H9 (cell line): ENCODE results near the gene MRPL53. TPM values are rescaled to one million over a fixed set of nuclear protein-coding genes. Genes with fewer than 3 reads are reported as not detected.

Source experiments
- DNase-seq: peaks from one replicate; pipeline ENCODE4 v3.0.0-alpha.2; 2017
- H2AFZ ChIP-seq: one replicate; pipeline ENCODE4 v1.6.1; 2013; ENCODE audit warnings: mild to moderate bottlenecking, low read length, control low read depth, moderate library complexity
- H2AK5ac ChIP-seq: 2 replicates; pipeline ENCODE4 v1.6.1; 2013; ENCODE audit warnings: low read length, control low read depth, mixed read lengths; ENCODE audit not compliant: insufficient read length
- H2BK120ac ChIP-seq: one replicate; pipeline ENCODE4 v1.6.1; 2013; ENCODE audit warnings: low read depth, mild to moderate bottlenecking, low read length, control low read depth, inconsistent platforms; ENCODE audit not compliant: poor library complexity, severe bottlenecking
- H2BK12ac ChIP-seq: 2 replicates; pipeline ENCODE4 v1.6.1; 2013; ENCODE audit warnings: low read length, control low read depth, mixed read lengths, low read depth; ENCODE audit not compliant: insufficient read length
- H2BK15ac ChIP-seq: 2 replicates; pipeline ENCODE4 v1.6.1; 2013; ENCODE audit warnings: low read depth, low read length, control low read depth
- H2BK20ac ChIP-seq: one replicate; pipeline ENCODE4 v1.6.1; 2013; ENCODE audit warnings: low read depth, mild to moderate bottlenecking, low read length, control low read depth, inconsistent platforms; ENCODE audit not compliant: poor library complexity, severe bottlenecking
- H2BK5ac ChIP-seq: 2 replicates; pipeline ENCODE4 v1.6.1; 2013; ENCODE audit warnings: low read length, control low read depth, mixed read lengths; ENCODE audit not compliant: insufficient read length
- H3K14ac ChIP-seq: 2 replicates; pipeline ENCODE4 v1.6.1; 2013; ENCODE audit warnings: low read length, control low read depth; ENCODE audit not compliant: insufficient read depth
- H3K18ac ChIP-seq: 2 replicates; pipeline ENCODE4 v1.6.1; 2013; ENCODE audit warnings: low read depth, mild to moderate bottlenecking, mixed read lengths, low read length, control low read depth; ENCODE audit not compliant: insufficient read length
- H3K23ac ChIP-seq: 2 replicates; pipeline ENCODE4 v1.6.1; 2013; ENCODE audit warnings: low read length, control low read depth, mixed read lengths, low read depth; ENCODE audit not compliant: insufficient read length
- H3K23me2 ChIP-seq: 2 replicates; pipeline ENCODE4 v1.6.1; 2013; ENCODE audit warnings: low read depth, mild to moderate bottlenecking, mixed read lengths, low read length, control low read depth; ENCODE audit not compliant: insufficient read length, poor library complexity, severe bottlenecking
- H3K27ac ChIP-seq: 2 replicates; pipeline ENCODE4 v1.5.1; 2013; ENCODE audit warnings: low read length, control low read depth, mixed read lengths, low read depth; ENCODE audit not compliant: insufficient read length
- H3K27me3 ChIP-seq: 2 replicates; pipeline ENCODE4 v1.6.1; 2013; ENCODE audit warnings: low read length, control low read depth, inconsistent platforms; ENCODE audit not compliant: insufficient read depth
- H3K4ac ChIP-seq: 2 replicates; pipeline ENCODE4 v1.6.1; 2013; ENCODE audit warnings: low read depth, mild to moderate bottlenecking, control low read depth, inconsistent platforms, low read length, moderate library complexity
- H3K4me1 ChIP-seq: 2 replicates; pipeline ENCODE4 v1.6.1; 2013; ENCODE audit warnings: low read length, control low read depth, inconsistent platforms; ENCODE audit not compliant: insufficient read depth
- H3K4me2 ChIP-seq: 2 replicates; pipeline ENCODE4 v1.6.1; 2013; ENCODE audit warnings: low read length, control low read depth, mixed read lengths; ENCODE audit not compliant: insufficient read length, insufficient read depth
- H3K56ac ChIP-seq: 2 replicates; pipeline ENCODE4 v1.6.1; 2013; ENCODE audit warnings: low read depth, mild to moderate bottlenecking, mixed read lengths, low read length, control low read depth; ENCODE audit not compliant: insufficient read length
- H3K79me1 ChIP-seq: 2 replicates; pipeline ENCODE4 v1.6.1; 2013; ENCODE audit warnings: low read depth, mild to moderate bottlenecking, moderate library complexity, low read length, control low read depth, inconsistent platforms; ENCODE audit not compliant: insufficient read depth, poor library complexity, severe bottlenecking
- H3K79me2 ChIP-seq: 2 replicates; pipeline ENCODE4 v1.6.1; 2013; ENCODE audit warnings: low read length, control low read depth, inconsistent platforms; ENCODE audit not compliant: insufficient read depth
- H3K9ac ChIP-seq: 2 replicates; pipeline ENCODE4 v1.6.1; 2013; ENCODE audit warnings: low read length, control low read depth, mixed read lengths; ENCODE audit not compliant: insufficient read length; ENCODE audit errors: extremely low read depth
- H3K9me3 ChIP-seq: one replicate; pipeline ENCODE4 v1.6.1; 2013; ENCODE audit warnings: low read depth, low read length, inconsistent platforms; ENCODE audit not compliant: control insufficient read depth
- H3T11ph ChIP-seq: one replicate; pipeline ENCODE4 v1.6.1; 2013; ENCODE audit warnings: mild to moderate bottlenecking, low read length, control low read depth, inconsistent platforms
- H4K20me1 ChIP-seq: one replicate; pipeline ENCODE4 v1.6.1; 2013; ENCODE audit not compliant: control insufficient read depth, insufficient read length, insufficient read depth
- H4K5ac ChIP-seq: 2 replicates; pipeline ENCODE4 v1.6.1; 2013; ENCODE audit warnings: low read depth, mild to moderate bottlenecking, mixed read lengths, low read length, control low read depth; ENCODE audit not compliant: insufficient read length
- H4K8ac ChIP-seq: replicated peaks from 2 replicates; pipeline ENCODE4 v1.6.1; 2013; ENCODE audit warnings: low read length, control low read depth, mixed read lengths, low read depth; ENCODE audit not compliant: insufficient read length
- H4K91ac ChIP-seq: 2 replicates; pipeline ENCODE4 v1.6.1; 2013; ENCODE audit warnings: low read depth, mild to moderate bottlenecking, moderate library complexity, mixed read lengths, low read length, control low read depth; ENCODE audit not compliant: insufficient read length
- H3K27ac Mint-ChIP-seq, 3 experiments: 2 replicates in 2 of 3; 3 replicates in 1 of 3; pipeline ENCODE4 v1.8.0; 2020 to 2021; ENCODE audit warnings: mixed read lengths in 3 of 3, mild to moderate bottlenecking in 1 of 3, moderate library complexity in 1 of 3
- H3K27me3 Mint-ChIP-seq: 2 replicates; pipeline ENCODE4 v1.8.0; 2021; ENCODE audit warnings: low read depth, mild to moderate bottlenecking, moderate library complexity, mixed read lengths
- H3K36me3 Mint-ChIP-seq, 3 experiments: 2 replicates in 2 of 3; 3 replicates in 1 of 3; pipeline ENCODE4 v1.8.0; 2020 to 2021; ENCODE audit warnings: low read depth in 3 of 3, mixed read lengths in 3 of 3; ENCODE audit not compliant: insufficient read depth in 1 of 3
- H3K4me1 Mint-ChIP-seq, 2 experiments: 2 replicates each; pipeline ENCODE4 v1.8.0; 2020; ENCODE audit warnings: mixed read lengths in 2 of 2
- H3K4me3 Mint-ChIP-seq, 2 experiments: 2 replicates in 1 of 2; 3 replicates in 1 of 2; pipeline ENCODE4 v1.8.0; 2020 to 2021; ENCODE audit warnings: mild to moderate bottlenecking in 2 of 2, mixed read lengths in 2 of 2, moderate library complexity in 1 of 2
- H3K9me3 Mint-ChIP-seq, 2 experiments: 2 replicates in 1 of 2; 3 replicates in 1 of 2; pipeline ENCODE4 v1.8.0; 2020; ENCODE audit warnings: mild to moderate bottlenecking in 2 of 2, mixed read lengths in 2 of 2, moderate library complexity in 1 of 2
- WGBS: extraction: QIAGEN DNeasy Blood & Tissue Kit; methylation state at CpG from one replicate; pipeline ENCODE4 v1.1.7; 2013; ENCODE audit warnings: missing lambda C conversion rate, low lambda C conversion rate, mixed read lengths; ENCODE audit not compliant: insufficient read length; ENCODE audit errors: extremely low coverage; 5-methylcytosine and 5-hydroxymethylcytosine counted together
- total RNA-seq: library from RNA; stranded (reverse); gene quantifications from 2 replicates; pipeline ENCODE4 v1.2.1, GENCODE V29; 2021
- TF ChIP-seq, protein P1 (sequence below): fragments of 200-600 bp; sonication (generic); conservative IDR thresholded peaks from 3 replicates; pipeline ENCODE4 v1.8.0; 2021; ENCODE audit warnings: antibody characterized with exemption, mild to moderate bottlenecking

The MRPL53 gene
- total RNA-seq, 1 experiment from 2014 or later, result 59.5 TPM

DNA sequence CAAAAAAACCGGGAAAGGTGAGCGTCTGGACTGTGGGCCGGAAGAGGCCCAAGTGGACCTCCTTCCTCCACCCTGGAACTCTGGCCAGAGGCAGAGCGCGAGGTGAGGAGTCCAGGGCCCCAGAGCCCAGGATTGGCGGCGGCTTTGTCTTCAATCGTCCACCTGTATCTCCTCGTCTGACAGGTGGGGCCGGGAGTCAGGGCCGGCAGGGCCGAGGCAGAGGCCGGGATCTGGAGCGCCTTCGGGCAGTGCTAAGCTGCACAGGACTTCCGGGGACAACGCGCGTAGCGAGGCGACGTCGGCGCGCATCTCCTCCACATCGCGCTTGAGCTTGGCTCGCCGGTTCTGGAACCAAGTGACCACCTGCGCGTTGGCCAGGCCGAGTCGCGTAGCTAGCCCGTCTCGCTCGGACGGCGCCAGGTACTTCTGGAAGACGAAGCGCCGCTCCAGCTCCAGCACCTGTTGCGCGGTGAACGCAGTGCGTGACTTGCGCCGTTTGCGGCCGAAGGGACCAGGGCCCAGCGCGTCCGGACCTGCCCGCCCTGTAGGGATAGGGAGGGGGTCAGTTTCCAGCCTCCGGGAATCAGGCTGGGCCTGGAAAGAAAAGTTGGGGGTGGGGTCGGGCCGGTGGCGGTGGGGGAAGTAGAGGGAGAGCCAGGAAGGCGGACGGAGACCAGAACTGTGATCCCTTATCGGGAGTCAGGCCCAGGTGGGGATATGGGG, 25.5 kb upstream of the MRPL53 start:
- H3K4me2 ChIP-seq, result peak overlapping the region; percentile 59
- no peak overlapping the region for H4K91ac ChIP-seq
- no peak overlapping the region for H3T11ph ChIP-seq
- H3K18ac ChIP-seq, result no peak overlapping the region
- H3K4me1 ChIP-seq, result no peaks in the 10 kb centered on the region
- no peak overlapping the region for H2BK120ac ChIP-seq
- H3K79me1 ChIP-seq, result no peaks in the 10 kb centered on the region
- H3K79me2 ChIP-seq, result no peaks in the 10 kb centered on the region
- no peak overlapping the region for H3K56ac ChIP-seq
- no peaks in the 10 kb centered on the region for H4K20me1 ChIP-seq
- peaks cover 0 to 2% of the 10 kb centered on the region in 2 experiments; a peak in 2 of 5 replicates for H3K9me3 Mint-ChIP-seq
- H3K23ac ChIP-seq, result no peak overlapping the region
- no peak overlapping the region for H2BK20ac ChIP-seq
- H3K14ac ChIP-seq, result no peak overlapping the region
- H3K27ac Mint-ChIP-seq, result no peak overlapping the region
- H3K4me1 Mint-ChIP-seq, result peaks cover 37 to 49% of the 10 kb centered on the region in 2 experiments
- no peak overlapping the region for H2BK15ac ChIP-seq
- no peak overlapping the region for H4K5ac ChIP-seq
- WGBS, result no CpG with 5 or more reads among the region's 61 CpGs
- H3K23me2 ChIP-seq, result peaks cover 32% of the 10 kb centered on the region
- no peaks in the 10 kb centered on the region for H3K9me3 ChIP-seq
- H3K9ac ChIP-seq, result no peak overlapping the region
- H2AFZ ChIP-seq, result no peak overlapping the region
- H3K36me3 Mint-ChIP-seq, result peaks cover 14 to 19% (median 15%) of the 10 kb centered on the region in 3 experiments
- peaks cover 72% of the 10 kb centered on the region for H3K27me3 ChIP-seq
- peak overlapping the region; percentile 75 to 82 for H3K4me3 Mint-ChIP-seq
- H3K4ac ChIP-seq, result no peak overlapping the region
- no peak overlapping the region for H3K27ac ChIP-seq
- H3K27me3 Mint-ChIP-seq, result peaks cover 86% of the 10 kb centered on the region
- TF ChIP-seq, protein P1, sequence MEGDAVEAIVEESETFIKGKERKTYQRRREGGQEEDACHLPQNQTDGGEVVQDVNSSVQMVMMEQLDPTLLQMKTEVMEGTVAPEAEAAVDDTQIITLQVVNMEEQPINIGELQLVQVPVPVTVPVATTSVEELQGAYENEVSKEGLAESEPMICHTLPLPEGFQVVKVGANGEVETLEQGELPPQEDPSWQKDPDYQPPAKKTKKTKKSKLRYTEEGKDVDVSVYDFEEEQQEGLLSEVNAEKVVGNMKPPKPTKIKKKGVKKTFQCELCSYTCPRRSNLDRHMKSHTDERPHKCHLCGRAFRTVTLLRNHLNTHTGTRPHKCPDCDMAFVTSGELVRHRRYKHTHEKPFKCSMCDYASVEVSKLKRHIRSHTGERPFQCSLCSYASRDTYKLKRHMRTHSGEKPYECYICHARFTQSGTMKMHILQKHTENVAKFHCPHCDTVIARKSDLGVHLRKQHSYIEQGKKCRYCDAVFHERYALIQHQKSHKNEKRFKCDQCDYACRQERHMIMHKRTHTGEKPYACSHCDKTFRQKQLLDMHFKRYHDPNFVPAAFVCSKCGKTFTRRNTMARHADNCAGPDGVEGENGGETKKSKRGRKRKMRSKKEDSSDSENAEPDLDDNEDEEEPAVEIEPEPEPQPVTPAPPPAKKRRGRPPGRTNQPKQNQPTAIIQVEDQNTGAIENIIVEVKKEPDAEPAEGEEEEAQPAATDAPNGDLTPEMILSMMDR, result no peak
- DNase-seq, result peak; percentile 66
- no peak overlapping the region for H2AK5ac ChIP-seq
- no peak overlapping the region for H4K8ac ChIP-seq
- no peak overlapping the region for H2BK12ac ChIP-seq
- no peak overlapping the region for H2BK5ac ChIP-seq
